PC-9 (cell line): ENCODE results near the gene ITIH3. TPM values are rescaled to one million over a fixed set of nuclear protein-coding genes. Genes with fewer than 3 reads are reported as not detected.

Experiments
- BruUV-seq: library from RNA; stranded (reverse); fragments of 400-500 nt; replicated peaks from 2 replicates; lab custom pipeline; 2021; lab: Mats Ljungman, UMichigan
- CTCF ChIA-PET: fragments of 300-600 bp; sonication (Branson Sonifier 250); formaldehyde crosslinking; loops from one replicate; lab custom pipeline; 2022; ENCODE audit warnings: antibody characterized with exemption; lab: Charles Lee
- POLR2A ChIA-PET: fragments of 300-600 bp; sonication (Branson Sonifier 250); formaldehyde crosslinking; loops from one replicate; lab custom pipeline; 2022; ENCODE audit warnings: antibody characterized with exemption; ENCODE audit not compliant: unreplicated experiment; lab: Charles Lee
- DNase-seq, 2 experiments: peaks; one replicate each; pipeline versions ENCODE4 v3.0.0 to v3.0.0-alpha.2; 2015 to 2022; ENCODE audit warnings: mixed read lengths in 1 of 2
- H2AFZ ChIP-seq: fragments of 200-600 bp; sonication (generic); 2 replicates; pipeline ENCODE4 v1.8.1; 2017; ENCODE audit warnings: antibody characterized with exemption
- H3F3A ChIP-seq: fragments of 200-600 bp; sonication (generic); 2 replicates; pipeline ENCODE4 v1.8.1; 2017; ENCODE audit warnings: antibody characterized with exemption, mild to moderate bottlenecking, low read depth; ENCODE audit not compliant: insufficient read depth
- H3K27ac ChIP-seq: fragments of 200-600 bp; sonication (generic); 2 replicates; pipeline ENCODE4 v1.6.1; 2016; ENCODE audit warnings: mixed run types
- H3K27me3 ChIP-seq: fragments of 200-600 bp; sonication (generic); 2 replicates; pipeline ENCODE4 v1.6.1; 2016; ENCODE audit warnings: low read depth, mixed run types; ENCODE audit not compliant: insufficient read depth
- H3K36me3 ChIP-seq: fragments of 200-600 bp; sonication (generic); 2 replicates; pipeline ENCODE4 v1.6.1; 2016; ENCODE audit warnings: low read depth, mixed run types
- H3K4me1 ChIP-seq: fragments of 200-600 bp; sonication (generic); replicated peaks from 2 replicates; pipeline ENCODE4 v1.6.1; 2016; ENCODE audit warnings: mixed run types; ENCODE audit not compliant: insufficient read depth
- H3K4me2 ChIP-seq: fragments of 200-600 bp; sonication (generic); 2 replicates; pipeline ENCODE4 v1.6.1; 2017; ENCODE audit warnings: mixed run types
- H3K4me3 ChIP-seq: fragments of 200-600 bp; sonication (generic); 2 replicates; pipeline ENCODE4 v1.6.1; 2016; ENCODE audit warnings: mixed run types
- H3K79me2 ChIP-seq: fragments of 200-600 bp; sonication (generic); 2 replicates; pipeline ENCODE4 v1.6.1; 2017; ENCODE audit warnings: low read depth, mixed run types
- H3K9me2 ChIP-seq: fragments of 200-600 bp; sonication (generic); 2 replicates; pipeline ENCODE4 v1.8.1; 2017; ENCODE audit warnings: mild to moderate bottlenecking; ENCODE audit not compliant: insufficient read depth
- H3K9me3 ChIP-seq: fragments of 200-600 bp; sonication (generic); 2 replicates; pipeline ENCODE4 v1.8.1; 2016; ENCODE audit warnings: low read depth; ENCODE audit not compliant: insufficient read depth
- H4K20me1 ChIP-seq: fragments of 200-600 bp; sonication (generic); 2 replicates; pipeline ENCODE4 v1.8.1; 2017; ENCODE audit not compliant: insufficient read depth
- CTCF ChIP-seq: fragments of 200-600 bp; sonication (generic); conservative IDR thresholded peaks from 2 replicates; pipeline ENCODE4 v1.6.1; 2017; ENCODE audit warnings: mixed run types, antibody characterized with exemption, mild to moderate bottlenecking, moderate library complexity
- EZH2 ChIP-seq: fragments of 200-600 bp; sonication (generic); IDR thresholded peaks from 2 replicates; pipeline ENCODE4 v1.8.0; 2017; ENCODE audit warnings: antibody characterized with exemption, low read depth
- intact Hi-C: fragments of 100-400 bp; cut with micrococcal nuclease; formaldehyde crosslinking; loops from one replicate; pipeline ENCODE4 v1.10.0; 2022; ENCODE audit not compliant: unreplicated experiment
- total RNA-seq: library from RNA; stranded (reverse); gene quantifications from 2 replicates; pipeline ENCODE4 v1.2.3, GENCODE V29; 2021

ITIH3 gene
- total RNA-seq, 1 experiment from 2014 or later = not detected

GRCh38 chr3:52788890-52789745 lies 5.5 kb upstream of the ITIH3 start:
- peaks cover 31% of the 10 kb centered on the region for H3K27me3 ChIP-seq
- ChIA-PET POLR2A (no interaction called here), CTCF (no interaction called here)
- no peak overlapping the region for H2AFZ ChIP-seq
- no peak overlapping the region for H3K4me3 ChIP-seq
- H3K9me2 ChIP-seq = no peaks in the 10 kb centered on the region
- H3K4me1 ChIP-seq = no peaks in the 10 kb centered on the region
- no peak overlapping the region for H3K27ac ChIP-seq
- H3K4me2 ChIP-seq = no peak overlapping the region
- DNase-seq = no peak
- intact Hi-C loops = no loop called here
- BruUV-seq = no TSS peak
- H3F3A ChIP-seq = no peaks in the 10 kb centered on the region
- no peaks in the 10 kb centered on the region for H3K36me3 ChIP-seq
- TF ChIP-seq EZH2 (no peak), CTCF (no peak)
- no peaks in the 10 kb centered on the region for H3K9me3 ChIP-seq
- no peaks in the 10 kb centered on the region for H3K79me2 ChIP-seq
- no peaks in the 10 kb centered on the region for H4K20me1 ChIP-seq

- peaks cover 30% of the 10 kb centered on the region for H3K27me3 ChIP-seq
- H3F3A ChIP-seq = no peaks in the 10 kb centered on the region
- no peak for DNase-seq
- no peak overlapping the region for H2AFZ ChIP-seq
- no peaks in the 10 kb centered on the region for H3K9me3 ChIP-seq
- ChIA-PET CTCF (no interaction called here), POLR2A (no interaction called here)
- no peak overlapping the region for H3K4me2 ChIP-seq
- no peaks in the 10 kb centered on the region for H3K79me2 ChIP-seq
- no TSS peak for BruUV-seq
- no peaks in the 10 kb centered on the region for H3K36me3 ChIP-seq
- no peak for TF ChIP-seq EZH2
- TF ChIP-seq CTCF = no peak
- no peaks in the 10 kb centered on the region for H3K9me2 ChIP-seq
- H3K4me1 ChIP-seq = no peaks in the 10 kb centered on the region
- H3K27ac ChIP-seq = no peak overlapping the region
- H3K4me3 ChIP-seq = no peak overlapping the region
- H4K20me1 ChIP-seq = no peaks in the 10 kb centered on the region
- intact Hi-C loops = no loop called here
Observed at GRCh38 chr3:52789746-52790040, 4.9 kb upstream of the ITIH3 start.

- CTCF ChIA-PET = no interaction called here
Observed at GRCh38 chr3:52790337-52790736, 4.3 kb upstream of the ITIH3 start.

More at GRCh38 chr3:52790337-52790736, 4.3 kb upstream of the ITIH3 start:
- Histone ChIP-seq H2AFZ (no peak overlapping the region), H3K4me3 (no peak overlapping the region), H3K27me3 (peaks cover 23% of the 10 kb centered on the region), H3K9me3 (no peaks in the 10 kb centered on the region), H4K20me1 (no peaks in the 10 kb centered on the region), H3K79me2 (no peaks in the 10 kb centered on the region), H3K4me2 (no peak overlapping the region), H3K27ac (no peak overlapping the region), H3K36me3 (no peaks in the 10 kb centered on the region), H3F3A (no peaks in the 10 kb centered on the region), H3K4me1 (no peaks in the 10 kb centered on the region), H3K9me2 (no peaks in the 10 kb centered on the region)
- TF ChIP-seq CTCF (no peak), EZH2 (no peak)
- DNase-seq = no peak
- POLR2A ChIA-PET = interaction anchor here (0.6 kb wide), 1 partner anchor 9 kb away, joined by 3 read pairs; no protein-coding TSS in a partner anchor
- intact Hi-C loops = no loop called here
- BruUV-seq = no TSS peak
